Neural progenitor cell (in vitro differentiated cells): Measurements from ENCODE around the gene CCNL2. TPM values are rescaled to one million over a fixed set of nuclear protein-coding genes. Genes with fewer than 3 reads are reported as not detected.

Experiments
- DNase-seq: peaks from one replicate; pipeline ENCODE4 v3.0.0-alpha.2; 2016; ENCODE audit warnings: low spot score
- H2AFZ ChIP-seq: fragments of 200-600 bp; sonication (generic); replicated peaks from 2 replicates; pipeline ENCODE4 v1.6.1; 2016; ENCODE audit warnings: antibody characterized with exemption
- H3F3A ChIP-seq: fragments of 200-600 bp; sonication (generic); 2 replicates; pipeline ENCODE4 v1.6.1; 2016; ENCODE audit warnings: antibody characterized with exemption, low read depth
- H3K27ac ChIP-seq: fragments of 200-600 bp; sonication (generic); 2 replicates; pipeline ENCODE4 v1.5.1; 2016; ENCODE audit warnings: mild to moderate bottlenecking
- H3K27me3 ChIP-seq: fragments of 200-600 bp; sonication (generic); 2 replicates; pipeline ENCODE4 v1.6.1; 2016; ENCODE audit warnings: mild to moderate bottlenecking, moderate library complexity
- H3K36me3 ChIP-seq: fragments of 200-600 bp; sonication (generic); 2 replicates; pipeline ENCODE4 v1.5.1; 2016
- H3K4me1 ChIP-seq: fragments of 200-600 bp; sonication (generic); 2 replicates; pipeline ENCODE4 v1.6.1; 2016; ENCODE audit warnings: mixed run types
- H3K4me2 ChIP-seq: fragments of 200-600 bp; sonication (generic); 2 replicates; pipeline ENCODE4 v1.6.1; 2016
- H3K4me3 ChIP-seq: fragments of 200-600 bp; sonication (generic); 2 replicates; pipeline ENCODE4 v1.5.1; 2016
- H3K79me2 ChIP-seq: fragments of 200-600 bp; sonication (generic); 2 replicates; pipeline ENCODE4 v1.6.1; 2016; ENCODE audit warnings: low read depth
- H3K9ac ChIP-seq: fragments of 200-600 bp; sonication (generic); 2 replicates; pipeline ENCODE4 v1.6.1; 2016
- H3K9me3 ChIP-seq: fragments of 200-600 bp; sonication (generic); 2 replicates; pipeline ENCODE4 v1.5.1; 2016; ENCODE audit warnings: low read depth
- H4K20me1 ChIP-seq: fragments of 200-600 bp; sonication (generic); 2 replicates; pipeline ENCODE4 v1.6.1; 2016; ENCODE audit warnings: low read depth
- H3K27ac Mint-ChIP-seq: 3 replicates; pipeline ENCODE4 v1.8.0; 2021; ENCODE audit warnings: mixed read lengths
- H3K27me3 Mint-ChIP-seq: 2 replicates; pipeline ENCODE4 v1.8.0; 2022; ENCODE audit warnings: low read depth, mild to moderate bottlenecking, inconsistent platforms, moderate library complexity, mixed read lengths; ENCODE audit not compliant: insufficient read depth
- H3K36me3 Mint-ChIP-seq: 3 replicates; pipeline ENCODE4 v1.8.0; 2021; ENCODE audit warnings: mixed read lengths
- H3K4me1 Mint-ChIP-seq: 3 replicates; pipeline ENCODE4 v1.8.0; 2021; ENCODE audit warnings: mixed read lengths
- H3K4me3 Mint-ChIP-seq: 3 replicates; pipeline ENCODE4 v1.8.0; 2021; ENCODE audit warnings: mild to moderate bottlenecking, moderate library complexity, mixed read lengths
- H3K9me3 Mint-ChIP-seq: 3 replicates; pipeline ENCODE4 v1.8.0; 2020; ENCODE audit warnings: mixed read lengths
- EZH2 ChIP-seq: fragments of 200-600 bp; sonication (generic); IDR thresholded peaks from 2 replicates; pipeline ENCODE4 v1.6.1; 2017; ENCODE audit warnings: antibody characterized with exemption, mild to moderate bottlenecking, moderate library complexity
- EZH2phosphoT487 ChIP-seq: fragments of 200-600 bp; sonication (generic); IDR thresholded peaks from 2 replicates; pipeline ENCODE4 v1.6.1; 2017; ENCODE audit warnings: antibody characterized with exemption
- total RNA-seq: library from RNA; depleted of rRNA; stranded (reverse); fragments of >200 nt; gene quantifications from 2 replicates; pipeline ENCODE4 v1.2.3, GENCODE V29; 2015; ENCODE audit warnings: low replicate concordance
- TF ChIP-seq, protein P1 (sequence below): fragments of 200-600 bp; sonication (generic); IDR thresholded peaks from 2 replicates; pipeline ENCODE4 v1.5.1; 2017; ENCODE audit warnings: antibody characterized with exemption, mild to moderate bottlenecking

The CCNL2 gene
- total RNA-seq, 1 donor from 2014 or later: 143 TPM

GRCh38 chr1:1425753-1426495 is 26.8 kb upstream of the CCNL2 start:
- Mint-ChIP-seq H3K4me3 (peak overlapping the region; percentile 63), H3K27me3 (peaks cover 17% of the 10 kb centered on the region), H3K36me3 (peaks cover 3% of the 10 kb centered on the region), H3K4me1 (peaks cover 41% of the 10 kb centered on the region), H3K27ac (peak overlapping the region; percentile 93), H3K9me3 (no peaks in the 10 kb centered on the region)
- Histone ChIP-seq H3K4me2 (peak overlapping the region; percentile 87), H3K27me3 (no peaks in the 10 kb centered on the region), H2AFZ (no peak overlapping the region), H3F3A (peaks cover 47% of the 10 kb centered on the region), H4K20me1 (no peaks in the 10 kb centered on the region), H3K27ac (no peak overlapping the region), H3K4me1 (peaks cover 38% of the 10 kb centered on the region), H3K9ac (no peak overlapping the region), H3K9me3 (no peaks in the 10 kb centered on the region), H3K4me3 (peak overlapping the region; percentile 48), H3K79me2 (no peaks in the 10 kb centered on the region), H3K36me3 (no peaks in the 10 kb centered on the region)
- TF ChIP-seq EZH2: no peak
- TF ChIP-seq, protein P1, sequence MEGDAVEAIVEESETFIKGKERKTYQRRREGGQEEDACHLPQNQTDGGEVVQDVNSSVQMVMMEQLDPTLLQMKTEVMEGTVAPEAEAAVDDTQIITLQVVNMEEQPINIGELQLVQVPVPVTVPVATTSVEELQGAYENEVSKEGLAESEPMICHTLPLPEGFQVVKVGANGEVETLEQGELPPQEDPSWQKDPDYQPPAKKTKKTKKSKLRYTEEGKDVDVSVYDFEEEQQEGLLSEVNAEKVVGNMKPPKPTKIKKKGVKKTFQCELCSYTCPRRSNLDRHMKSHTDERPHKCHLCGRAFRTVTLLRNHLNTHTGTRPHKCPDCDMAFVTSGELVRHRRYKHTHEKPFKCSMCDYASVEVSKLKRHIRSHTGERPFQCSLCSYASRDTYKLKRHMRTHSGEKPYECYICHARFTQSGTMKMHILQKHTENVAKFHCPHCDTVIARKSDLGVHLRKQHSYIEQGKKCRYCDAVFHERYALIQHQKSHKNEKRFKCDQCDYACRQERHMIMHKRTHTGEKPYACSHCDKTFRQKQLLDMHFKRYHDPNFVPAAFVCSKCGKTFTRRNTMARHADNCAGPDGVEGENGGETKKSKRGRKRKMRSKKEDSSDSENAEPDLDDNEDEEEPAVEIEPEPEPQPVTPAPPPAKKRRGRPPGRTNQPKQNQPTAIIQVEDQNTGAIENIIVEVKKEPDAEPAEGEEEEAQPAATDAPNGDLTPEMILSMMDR: no peak
- no peak for TF ChIP-seq EZH2phosphoT487
- DNase-seq: peak; percentile 54

DNA sequence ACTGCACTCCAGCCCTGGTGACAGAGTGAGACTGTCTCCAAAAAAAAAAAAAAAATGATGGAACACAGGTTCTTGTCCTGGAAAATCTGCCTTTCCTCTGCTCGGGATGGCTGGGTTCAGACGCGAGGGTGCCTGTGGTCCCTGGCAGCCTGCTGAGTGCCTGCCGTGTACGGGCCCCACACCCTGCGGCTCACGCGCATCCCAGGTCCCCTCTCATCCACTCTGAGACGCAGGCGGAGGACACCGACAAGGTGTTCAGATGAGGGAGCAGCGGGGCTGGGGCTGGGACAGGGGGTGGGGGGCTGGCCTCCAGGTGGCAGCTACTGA is 26.3 kb upstream of the CCNL2 start:
- H3K4me1 ChIP-seq: peaks cover 35% of the 10 kb centered on the region
- no peaks in the 10 kb centered on the region for H3K36me3 ChIP-seq
- no peak overlapping the region for H3K27ac Mint-ChIP-seq
- H3K27ac ChIP-seq: no peak overlapping the region
- no peak overlapping the region for H2AFZ ChIP-seq
- peaks cover 3% of the 10 kb centered on the region for H3K36me3 Mint-ChIP-seq
- peaks cover 39% of the 10 kb centered on the region for H3K4me1 Mint-ChIP-seq
- TF ChIP-seq EZH2phosphoT487 (no peak), EZH2 (no peak)
- TF ChIP-seq, protein P1: no peak
- H3K9me3 ChIP-seq: no peaks in the 10 kb centered on the region
- H3K27me3 ChIP-seq: no peaks in the 10 kb centered on the region
- H3K9me3 Mint-ChIP-seq: no peaks in the 10 kb centered on the region
- no peak for DNase-seq
- H3F3A ChIP-seq: peaks cover 44% of the 10 kb centered on the region
- H3K4me3 ChIP-seq: no peak overlapping the region
- H3K79me2 ChIP-seq: no peaks in the 10 kb centered on the region
- H3K27me3 Mint-ChIP-seq: peaks cover 17% of the 10 kb centered on the region
- peak overlapping the region; percentile 64 for H3K4me3 Mint-ChIP-seq
- H4K20me1 ChIP-seq: no peaks in the 10 kb centered on the region
- H3K9ac ChIP-seq: no peak overlapping the region
- peak overlapping the region; percentile 87 for H3K4me2 ChIP-seq

DNA sequence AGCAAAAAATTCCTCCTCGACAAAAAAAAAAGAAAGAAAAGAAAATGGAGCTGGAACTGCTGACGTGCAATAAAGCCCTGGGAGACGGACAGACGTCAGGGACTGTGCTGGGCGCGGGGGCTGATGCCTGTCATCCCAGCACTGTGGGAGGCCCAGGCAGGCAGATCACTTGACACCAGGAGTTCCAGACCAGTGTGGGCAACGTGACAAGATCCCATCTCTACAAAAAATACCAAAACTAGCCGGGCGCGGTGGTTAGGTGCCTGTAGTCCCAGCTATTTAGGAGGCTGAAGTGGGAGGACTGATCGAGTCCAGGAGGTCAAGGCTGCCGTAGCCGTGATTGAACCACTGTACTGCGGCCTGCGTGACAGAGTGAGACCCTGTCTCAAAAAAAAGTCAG is 25.6 kb upstream of the CCNL2 start:
- no peak overlapping the region for H3K4me2 ChIP-seq
- peak overlapping the region; percentile 48 for H3K27ac Mint-ChIP-seq
- no peak overlapping the region for H3K27ac ChIP-seq
- no peak overlapping the region for H2AFZ ChIP-seq
- H3K36me3 ChIP-seq: no peaks in the 10 kb centered on the region
- H3K9me3 Mint-ChIP-seq: no peaks in the 10 kb centered on the region
- peaks cover 12% of the 10 kb centered on the region for H3K27me3 Mint-ChIP-seq
- H3K36me3 Mint-ChIP-seq: peaks cover 3% of the 10 kb centered on the region
- no peaks in the 10 kb centered on the region for H4K20me1 ChIP-seq
- H3K4me1 Mint-ChIP-seq: peaks cover 33% of the 10 kb centered on the region
- H3K9me3 ChIP-seq: no peaks in the 10 kb centered on the region
- H3K4me3 Mint-ChIP-seq: peak overlapping the region; percentile 64
- no peaks in the 10 kb centered on the region for H3K79me2 ChIP-seq
- H3F3A ChIP-seq: peaks cover 38% of the 10 kb centered on the region
- TF ChIP-seq EZH2phosphoT487: no peak
- TF ChIP-seq, protein P1: no peak
- TF ChIP-seq EZH2: no peak
- no peak for DNase-seq
- H3K4me3 ChIP-seq: no peak overlapping the region
- no peak overlapping the region for H3K9ac ChIP-seq
- no peaks in the 10 kb centered on the region for H3K27me3 ChIP-seq
- H3K4me1 ChIP-seq: peaks cover 31% of the 10 kb centered on the region
